ENCODE data around the gene SKOR1. TPM values are rescaled to one million over a fixed set of nuclear protein-coding genes. Genes with fewer than 3 reads are reported as not detected.

The SKOR1 gene
- total and polyA plus RNA-seq, 10 of the 15 experiments (the other 5 are each of a cell fraction or from before 2014, with no cell fraction given) = 0.04 to 0.36 (median 0.10) TPM; not detected in 4

- Histone ChIP-seq H3K9me3 (replicated peaks; ENCODE audit: control insufficient read depth, insufficient read depth, low read length) (no peaks in the 10 kb centered on the region; the same call in 2 of the 3 replicates), H3K79me2 (ENCODE audit: control insufficient read depth, insufficient read depth, low read length) (no peaks in the 10 kb centered on the region), H3K27ac (ENCODE audit: control insufficient read depth, insufficient read depth) (no peak overlapping the region), H3K4me1 (ENCODE audit: control insufficient read depth, insufficient read depth, low read length) (peaks cover 9% of the 10 kb centered on the region), H3K4me2 (ENCODE audit: control insufficient read depth, insufficient read depth) (no peak overlapping the region), H3K27me3 (replicated peaks in 1 of 2; ENCODE audit: control insufficient read depth in 2 of 2, insufficient read depth in 2 of 2, low read length in 1 of 2) (no peaks in the 10 kb centered on the region), H2AFZ (ENCODE audit: control insufficient read depth, low read depth, low read length) (no peak overlapping the region; the same call in 1 of the 2 replicates), H3K36me3 (ENCODE audit: control insufficient read depth in 2 of 2, insufficient read depth in 2 of 2, low read length in 1 of 2) (no peaks in the 10 kb centered on the region), H3K4me3 (no peak overlapping the region), H4K20me1 (ENCODE audit: control insufficient read depth, insufficient read depth) (no peaks in the 10 kb centered on the region), H3K9ac (ENCODE audit: control insufficient read depth, insufficient read depth, low read length) (no peak overlapping the region)
- FAIRE-seq (no peak), DNase-seq (ENCODE audit: low read depth, low spot score) (no peak), ATAC-seq (no peak)
- in situ Hi-C loops (cut with MboI) = no loop called here
- ChIA-PET SMC1A (ENCODE audit: uncharacterized antibody, unreplicated experiment) (interaction anchor here (0.7 to 2.4 kb wide), 6 partner anchors 9 to 79 kb away, joined by 3 to 12 read pairs (median 5); no protein-coding TSS in a partner anchor), CTCF (interaction anchor here (0.5 to 1.0 kb wide), 3 partner anchors 9 to 107 kb away, joined by 3 read pairs; no protein-coding TSS in a partner anchor), RAD21 (ENCODE audit: unreplicated experiment) (interaction anchor here (1.1 to 1.4 kb wide), 2 partner anchors 19 to 27 kb away, joined by 3 read pairs; no protein-coding TSS in a partner anchor), POLR2A (interaction anchor here (1.6 kb wide), 1 partner anchor 11 kb away, joined by 3 read pairs; no protein-coding TSS in a partner anchor)
- 76% methylated on average over 8 of the region's 8 CpGs for WGBS (ENCODE audit: insufficient coverage, insufficient replicate concordance, low lambda C conversion rate, missing lambda C conversion rate)
- no TSS peak for BruUV-seq (replicated peaks)
- intact Hi-C loops (cut with micrococcal nuclease; ENCODE audit: unreplicated experiment) = no loop called here
- TF ChIP-seq SMC3 (IDR thresholded peaks at IDR 0.05; ENCODE audit: borderline replicate concordance, low read length) (no peak), IRF4 (IDR thresholded peaks at IDR 0.05; ENCODE audit: low read depth, low read length) (no peak), EGR1 (IDR thresholded peaks at IDR 0.05; ENCODE audit: borderline replicate concordance in 1 of 2, low read depth in 2 of 2, low read length in 2 of 2) (no peak), E2F8 (IDR thresholded peaks at IDR 0.05; ENCODE audit: low read depth, partially characterized antibody) (no peak), LARP7 (IDR thresholded peaks at IDR 0.05) (no peak), NRF1 (conservative IDR thresholded peaks at IDR 0.05; ENCODE audit: low read depth, low read length) (no peak), POLR2A (IDR thresholded peaks at IDR 0.05; ENCODE audit: low read depth, low read length) (no peak), CTCF (IDR thresholded peaks at IDR 0.05 in 2 of 3, conservative IDR thresholded peaks at IDR 0.05 in 1 of 3; ENCODE audit: control insufficient read depth in 2 of 3, extremely low read depth in 1 of 3, insufficient read depth in 1 of 3, low read depth in 3 of 3, low read length in 3 of 3) (no peak), SUPT20H (IDR thresholded peaks at IDR 0.05; ENCODE audit: borderline replicate concordance, control insufficient read depth, low read depth, low read length) (no peak), CUX1 (IDR thresholded peaks at IDR 0.05; ENCODE audit: insufficient replicate concordance, low read depth, low read length) (no peak), CHD1 (IDR thresholded peaks at IDR 0.05; ENCODE audit: low read depth, low read length) (no peak)
Measured at GRCh38 chr15:67882487-67883233, 57.4 kb downstream of the SKOR1 start.

All from GM12878 (cell line).